Left ventricle myocardium superior (tissue), 1 donor: ENCODE results near the gene WDR12. TPM values are rescaled to one million over a fixed set of nuclear protein-coding genes. Genes with fewer than 3 reads are reported as not detected.
A peak's percentile ranks its signal among the peaks of the same experiment; 100 is the strongest.
"Not testable (repeated sequence)": the region's sequence is repeated elsewhere in the genome, so short reads cannot be mapped to it uniquely, and the experiment has no call there.

Source experiments
- ATAC-seq: fragments of 200-7000 bp; cut with Tn5 transposase; one replicate; pipeline ENCODE4 v1.9.1; 2020; ENCODE audit warnings: mild to moderate bottlenecking, moderate library complexity
- DNase-seq: peaks from one replicate; pipeline ENCODE4 v3.0.0-alpha.2; 2020
- intact Hi-C: fragments of 100-400 bp; cut with micrococcal nuclease; formaldehyde crosslinking; loops from one replicate; pipeline ENCODE4 v1.11.0; 2022
- long read RNA-seq: library from polyadenylated mRNA; unstranded; transcript quantifications from one replicate; pipeline ENCODE4 v2.0.0, GENCODE V29; 2021
- total RNA-seq: library from RNA; stranded (reverse); fragmentation: NEBNext Ultra II Directional; extraction: Animal tissue kit (Norgen Biotek cat#: 25700); gene quantifications from one replicate; pipeline ENCODE4 v1.2.1, GENCODE V29; 2021
- donor health status: DM: no; HTN: yes; CAD: no; lungs with severe emphysema.

WDR12 gene
- 64.4 TPM for total RNA-seq
- long read RNA-seq, full-length matches to known transcripts, result 42 of 47 reads
- long read RNA-seq, partial matches to known transcripts, result 4 of 47 reads
- long read RNA-seq, other reads (novel, unspliced or antisense), result 1 of 47 reads

DNA sequence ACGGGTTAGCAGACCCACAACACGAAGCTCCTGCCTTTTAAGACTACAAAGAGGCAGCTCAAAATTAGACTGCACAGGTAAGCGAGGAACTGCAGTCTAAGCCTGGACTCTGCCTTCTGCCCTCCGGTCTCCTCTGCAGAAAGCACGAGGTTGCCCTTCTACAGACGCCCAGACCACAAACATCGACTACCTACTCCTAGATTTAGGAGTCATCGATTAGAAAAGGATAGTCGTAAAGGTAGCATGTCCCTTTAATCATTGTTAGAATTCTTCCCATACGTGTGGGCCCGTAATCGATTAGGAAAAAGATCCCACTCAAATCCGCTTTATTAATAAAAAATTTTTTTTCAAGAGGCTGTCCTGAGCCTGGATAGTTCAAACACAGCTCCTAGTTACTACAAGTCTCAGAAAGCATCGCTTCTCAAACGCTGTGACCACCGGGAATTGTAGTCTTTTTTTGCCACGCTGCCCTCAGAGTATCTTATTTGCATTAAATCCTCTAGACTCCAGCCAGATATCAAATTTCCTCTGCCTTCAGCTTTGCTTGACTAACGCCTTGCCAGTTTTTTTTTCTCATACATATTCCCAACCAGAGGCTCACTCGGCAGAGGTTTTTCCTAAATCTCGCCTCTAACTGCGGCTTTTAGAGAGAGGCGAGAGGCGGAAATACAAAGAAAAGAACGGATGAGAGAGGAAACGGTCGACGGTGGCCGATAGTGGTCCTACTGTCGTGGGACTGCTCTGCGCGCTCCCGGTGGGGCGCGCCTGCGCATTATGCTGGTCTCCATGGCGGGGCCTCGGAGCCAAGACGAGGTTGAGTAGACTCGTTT lies at the start of gene WDR12, which contains the start of gene CARF:
WDR12 (minus strand) TSS at position 162 of the 830 bp plus-strand sequence. CDS start 197 bp downstream, outside the sequence.
CARF (plus strand) TSS at position 764 of the 830 bp plus-strand sequence. CDS start 29,628 bp downstream, outside the sequence.
- ATAC-seq, result peak; percentile 98
- peak; percentile 95 for DNase-seq
- intact Hi-C loops, result no loop called here

DNA sequence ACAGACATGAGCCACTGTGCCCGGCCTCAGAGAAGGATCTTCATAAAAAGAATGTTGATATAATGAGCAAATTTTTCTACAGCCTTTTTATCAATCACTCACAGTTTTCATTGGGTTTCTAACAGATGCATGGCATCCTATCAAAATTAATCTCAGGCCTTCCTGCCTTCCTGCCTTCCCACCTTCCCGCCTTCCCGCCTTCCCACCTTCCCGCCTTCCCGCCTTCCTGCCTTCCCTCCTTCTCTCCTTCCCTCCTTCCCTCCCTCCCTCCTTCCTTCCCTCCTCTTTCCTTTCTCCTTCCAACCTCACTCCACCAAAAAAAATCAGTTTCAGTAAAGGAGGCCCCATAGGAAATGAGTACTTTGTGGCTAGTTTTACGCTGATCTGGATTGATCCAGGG lies 49.1 kb upstream of the WDR12 start:
- ATAC-seq (no peak), DNase-seq (no peak)
- intact Hi-C loops, result no loop called here

DNA sequence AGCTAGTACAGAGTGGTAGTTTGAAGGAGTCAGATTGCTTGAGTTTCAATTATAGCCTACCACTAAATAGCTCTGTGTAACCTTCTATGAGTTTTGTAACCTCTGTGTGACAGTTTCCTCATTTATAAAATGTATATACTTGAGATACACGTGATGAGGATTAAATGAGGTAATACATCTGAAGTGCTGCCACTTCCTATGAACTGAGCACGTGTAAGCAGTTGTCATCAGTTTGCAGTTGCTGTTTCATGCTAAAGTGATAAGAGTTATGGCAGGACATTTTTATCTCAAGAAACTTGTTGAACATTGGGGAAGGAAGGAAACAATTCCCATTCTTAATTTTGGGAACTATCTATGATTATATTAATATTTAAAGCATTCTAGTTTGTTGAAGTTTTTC lies 39.1 kb upstream of the WDR12 start:
- intact Hi-C loops, result no loop called here
- DNase-seq, result no peak
- no peak for ATAC-seq

- DNase-seq, ATAC-seq, intact Hi-C loops: not testable (repeated sequence)
Measured at GRCh38 chr2:202949333-202949732, 37.9 kb upstream of the WDR12 start.

DNA sequence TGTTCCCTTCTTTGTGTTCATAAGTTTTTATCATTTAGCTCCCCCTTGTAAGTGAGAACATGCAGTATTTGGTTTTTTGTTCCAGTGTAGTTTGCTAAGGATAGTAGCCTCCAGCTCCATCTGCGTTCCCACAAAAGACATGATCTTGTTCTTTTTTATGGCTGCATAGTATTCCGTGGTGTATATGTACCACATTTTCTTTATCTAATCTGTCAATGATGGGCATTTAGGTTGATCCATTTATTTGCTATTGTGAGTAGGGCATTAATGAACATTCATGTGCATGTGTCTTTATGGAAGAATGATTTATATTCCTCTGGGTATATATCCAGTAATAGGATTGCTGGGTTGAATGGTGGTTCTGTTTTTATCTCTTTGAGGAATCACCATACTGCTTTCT lies 34.0 kb upstream of the WDR12 start:
- no peak for DNase-seq
- intact Hi-C loops, result no loop called here
- no peak for ATAC-seq

DNA sequence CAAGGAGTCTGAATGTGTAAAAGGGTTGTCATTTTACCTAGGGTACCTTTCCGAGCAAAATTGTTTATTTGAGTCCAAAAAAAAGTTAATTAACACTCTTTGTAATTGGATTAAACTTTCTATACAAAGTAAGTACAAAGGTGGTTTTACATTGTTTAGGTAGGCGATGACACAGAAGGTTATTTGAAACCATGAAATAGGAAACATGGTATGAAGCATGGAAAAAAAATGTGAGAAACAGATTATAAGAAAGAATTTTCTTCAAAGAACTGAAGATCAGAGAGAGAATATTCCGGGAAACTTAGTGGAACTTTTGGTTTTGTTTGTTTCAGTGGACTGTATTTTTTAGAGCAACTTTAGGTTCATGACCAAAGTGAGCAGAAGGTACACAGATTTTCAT lies 33.3 kb upstream of the WDR12 start:
- ATAC-seq (no peak), DNase-seq (no peak)
- intact Hi-C loops, result no loop called here

DNA sequence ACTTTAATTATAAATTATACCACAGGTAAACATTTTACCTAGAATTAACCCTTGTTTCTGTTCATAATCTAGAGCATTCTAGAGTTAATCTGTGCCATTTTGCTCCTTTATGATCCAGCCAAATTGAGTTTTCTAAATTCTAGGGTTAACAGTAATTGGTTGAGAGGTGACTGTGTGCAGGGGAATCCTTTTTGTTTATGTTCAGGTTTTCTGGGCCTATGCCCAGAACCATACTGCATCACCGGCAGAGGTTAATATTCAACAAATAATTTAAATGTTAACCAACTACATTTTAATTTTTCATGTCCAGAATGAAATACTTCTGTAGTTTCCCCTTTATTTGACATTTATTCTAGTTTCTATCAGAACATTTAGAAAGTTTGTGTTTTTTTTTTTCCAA lies 32.9 kb upstream of the WDR12 start:
- DNase-seq (no peak), ATAC-seq (no peak)
- intact Hi-C loops, result no loop called here

DNA sequence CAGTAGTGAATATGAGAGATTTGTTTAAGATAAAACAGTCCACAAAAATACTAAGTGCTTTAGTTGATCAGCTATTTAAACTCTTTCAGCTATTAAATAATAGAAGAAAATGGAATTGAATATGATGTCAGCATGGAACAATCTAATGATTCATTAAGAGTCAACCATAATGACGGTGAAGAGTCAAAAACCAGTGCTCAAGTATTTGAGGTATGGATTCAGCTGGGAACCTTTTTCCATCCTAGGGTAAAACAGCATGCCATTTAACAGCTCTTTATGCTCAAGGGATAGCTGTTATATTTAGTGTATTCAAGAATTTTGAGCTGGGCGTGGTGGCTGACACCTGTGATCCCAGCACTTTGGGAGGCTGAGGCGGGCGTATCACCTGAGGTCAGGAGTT lies 30.3 kb upstream of the WDR12 start:
- DNase-seq, result no peak
- intact Hi-C loops, result no loop called here
- no peak for ATAC-seq

DNA sequence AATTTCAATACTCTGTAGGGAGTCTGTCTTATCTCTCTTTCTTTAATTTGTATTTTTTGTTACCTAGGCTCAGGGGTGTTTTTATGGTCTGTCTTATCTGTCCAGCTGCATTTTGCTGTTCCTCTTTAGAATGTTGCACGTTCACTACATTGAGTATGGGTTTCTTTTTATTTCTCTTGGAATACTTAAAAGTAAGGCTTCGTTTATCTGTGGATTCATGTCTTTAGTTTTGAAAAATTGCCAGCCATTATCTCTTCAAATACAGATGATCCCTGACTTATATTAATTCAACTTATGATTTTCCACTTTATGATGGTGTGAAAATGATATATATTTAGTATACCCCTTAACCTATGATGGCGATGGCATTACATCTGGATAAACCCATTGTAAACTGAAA lies 27.5 kb upstream of the WDR12 start:
- DNase-seq (no peak), ATAC-seq (no peak)
- intact Hi-C loops, result no loop called here

DNA sequence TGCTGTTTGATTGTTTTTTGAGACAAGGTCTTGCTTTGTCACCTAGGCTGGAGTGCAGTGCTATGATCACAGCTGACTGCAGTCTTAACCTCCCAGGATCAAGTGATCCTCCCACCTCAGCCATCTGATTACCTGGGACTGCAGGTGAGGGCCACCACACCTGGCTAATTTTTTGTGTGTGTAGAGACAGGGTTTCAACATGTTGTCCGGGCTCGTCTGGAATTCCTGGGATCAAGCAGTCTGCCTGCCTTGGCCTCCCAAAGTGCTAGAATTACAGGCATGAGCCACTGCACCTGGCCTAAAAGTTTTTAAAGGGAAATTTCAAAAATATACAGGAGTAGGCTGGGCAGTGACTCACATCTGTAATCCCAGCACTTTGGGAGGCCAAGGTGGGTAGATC lies 23.0 kb upstream of the WDR12 start:
- ATAC-seq (no peak), DNase-seq (no peak)
- intact Hi-C loops, result no loop called here

- intact Hi-C loops, result no loop called here
- DNase-seq (no peak), ATAC-seq (no peak)
Measured at GRCh38 chr2:202933958-202934357, 22.5 kb upstream of the WDR12 start.

DNA sequence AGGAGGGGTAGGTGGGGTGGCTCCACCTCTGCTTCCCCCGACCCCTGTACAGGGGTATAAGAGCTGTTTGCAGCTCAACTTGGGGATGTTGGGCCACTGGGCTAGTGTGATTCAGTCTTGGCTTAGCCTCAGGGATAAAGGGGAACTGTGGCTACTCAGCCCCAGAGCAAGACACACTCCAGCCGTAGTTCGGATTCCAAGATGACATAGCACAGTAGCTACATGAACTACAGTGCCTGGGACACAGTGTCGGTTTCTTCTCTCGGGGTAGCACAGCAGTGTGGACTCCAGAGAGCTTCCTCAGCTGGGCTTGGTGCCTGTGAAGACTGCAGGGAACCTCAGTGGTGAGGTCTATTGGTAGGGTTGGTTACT lies 21.7 kb upstream of the WDR12 start:
- ATAC-seq (no peak), DNase-seq (no peak)
- intact Hi-C loops, result no loop called here

DNA sequence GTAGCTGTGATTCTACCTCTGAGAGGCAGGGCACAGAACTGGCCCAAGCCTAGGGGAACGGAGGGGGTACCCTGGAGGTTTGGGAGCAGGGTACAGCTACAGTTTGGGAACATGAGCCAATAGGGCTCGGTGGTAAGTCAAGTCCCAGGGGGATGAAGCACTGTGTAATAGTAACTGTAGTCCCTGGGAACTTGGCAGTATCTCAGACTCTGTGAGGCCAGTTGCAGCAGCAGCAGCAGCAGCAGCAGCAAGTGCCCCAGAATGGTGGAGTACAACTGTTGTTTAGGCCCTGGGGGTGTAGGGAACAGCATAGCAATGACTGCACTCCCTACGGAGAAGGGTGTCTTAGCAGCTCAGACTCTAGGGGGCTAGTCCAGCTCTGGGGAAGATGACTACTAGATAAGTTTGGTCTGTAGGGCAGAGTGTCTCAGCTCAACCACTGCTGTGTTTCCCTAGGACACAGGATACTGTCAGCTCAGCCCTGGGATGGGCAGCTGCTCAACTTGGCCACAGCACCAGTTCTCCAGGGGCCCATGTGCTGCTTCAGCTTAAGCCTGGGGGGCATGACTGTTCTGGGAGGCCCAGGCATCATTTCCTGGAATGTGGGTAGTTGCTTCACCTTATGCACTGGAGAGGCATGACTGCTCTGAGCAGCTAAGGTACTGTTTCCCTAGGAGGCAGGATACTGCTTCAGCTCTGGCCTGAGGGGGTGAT lies 21.1 kb upstream of the WDR12 start:
- no peak for ATAC-seq
- DNase-seq, result no peak
- intact Hi-C loops, result no loop called here

- DNase-seq (no peak), ATAC-seq (no peak)
- intact Hi-C loops, result no loop called here
Measured at GRCh38 chr2:202918860-202919259, 7.4 kb upstream of the WDR12 start.

DNA sequence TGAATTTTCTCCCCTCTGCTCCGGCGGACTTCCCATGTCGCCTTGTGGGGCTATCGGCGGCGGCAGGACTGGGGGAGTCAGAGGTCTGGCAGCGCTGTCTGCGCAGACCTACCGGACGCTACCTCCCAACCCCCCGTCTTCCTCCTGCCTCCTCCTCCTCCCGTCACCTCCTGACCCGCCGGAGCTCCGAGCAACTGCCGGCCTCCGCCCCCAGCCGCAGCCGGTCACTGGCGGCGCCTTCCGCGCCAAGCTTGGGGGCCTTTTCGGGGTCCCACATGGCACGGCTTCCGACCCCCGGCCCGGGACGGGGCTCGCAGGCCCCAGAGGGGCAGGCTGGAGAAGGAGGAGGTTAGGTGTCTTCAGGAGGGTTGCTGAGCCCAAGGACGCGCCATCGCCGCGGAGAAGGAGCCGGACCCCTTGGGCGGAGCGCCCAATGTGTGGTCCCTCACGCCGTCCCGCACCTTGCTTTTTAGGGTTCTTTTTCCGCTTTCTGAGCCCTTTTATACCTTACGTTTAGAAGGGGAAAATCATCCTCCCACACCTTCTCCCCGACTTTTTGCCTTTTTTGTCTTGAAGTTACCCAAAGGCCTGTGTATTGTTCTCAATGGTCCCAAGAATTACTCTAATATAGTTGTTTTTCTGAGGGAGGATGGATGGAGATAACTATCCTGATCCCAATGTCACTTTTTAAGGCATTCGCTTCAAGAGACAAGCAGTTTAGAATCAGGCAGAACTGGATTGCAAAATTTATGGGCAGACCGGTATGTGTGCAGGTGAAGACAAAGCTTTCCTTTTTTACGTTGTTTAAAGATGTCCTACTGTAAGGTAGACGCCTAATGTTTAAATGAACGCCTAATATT lies 1.1 kb upstream of the WDR12 start:
- ATAC-seq, result peak; percentile 88
- intact Hi-C loops, result not testable (repeated sequence)
- peak; percentile 35 for DNase-seq

DNA sequence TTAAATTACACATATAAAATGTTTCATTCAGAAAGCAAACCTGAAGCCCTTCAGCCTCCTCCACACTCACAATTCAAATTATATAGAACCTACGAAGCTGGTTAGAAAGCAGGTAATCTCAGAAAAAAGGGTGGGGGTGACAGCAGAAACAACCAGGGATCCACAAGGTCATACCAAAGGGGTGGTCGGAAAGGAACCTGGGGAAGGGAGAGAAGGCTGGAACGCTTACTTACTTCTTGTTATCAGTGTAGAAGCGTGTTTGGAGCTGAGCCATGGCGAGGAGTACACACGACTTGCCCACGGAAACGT lies 316 bp downstream of the WDR12 start:
- ATAC-seq, result peak; percentile 5
- no peak for DNase-seq
- intact Hi-C loops, result no loop called here

- intact Hi-C loops, result no loop called here
- no peak for ATAC-seq
- no peak for DNase-seq
Measured at GRCh38 chr2:202910698-202911097, 775 bp downstream of the WDR12 start.

GRCh38 chr2:202910250-202910649 lies 1.2 kb downstream of the WDR12 start:
- intact Hi-C loops, DNase-seq, ATAC-seq: not testable (repeated sequence)

- ATAC-seq, result no peak
- no peak for DNase-seq
- intact Hi-C loops, result no loop called here
Measured at GRCh38 chr2:202909394-202910192, 1.9 kb downstream of the WDR12 start.
